ENCODE data around the gene NDUFA13. TPM values are rescaled to one million over a fixed set of nuclear protein-coding genes. Genes with fewer than 3 reads are reported as not detected.

NDUFA13 gene
- total RNA-seq, 1 experiment from 2014 or later = 489 TPM

GRCh38 chr19:19558636-19559035 lies 42.6 kb downstream of the NDUFA13 start:
- Histone ChIP-seq H3K4ac (ENCODE audit: low read depth, low read length) (no peak overlapping the region), H3K23ac (ENCODE audit: insufficient read length, low read depth, low read length) (no peak overlapping the region), H3T11ph (ENCODE audit: low read length) (no peak overlapping the region)

More at GRCh38 chr19:19558636-19559035, 42.6 kb downstream of the NDUFA13 start:
- H4K5ac ChIP-seq (ENCODE audit: insufficient read length, low read depth, low read length) = no peak overlapping the region
- H4K91ac ChIP-seq (ENCODE audit: insufficient read length, low read depth, low read length) = no peak overlapping the region
- H3K56ac ChIP-seq (ENCODE audit: insufficient read length, low read depth, low read length) = no peak overlapping the region
- H3K14ac ChIP-seq (ENCODE audit: insufficient read depth, low read length) = no peak overlapping the region
- WGBS (ENCODE audit: extremely low coverage, insufficient read length, low lambda C conversion rate) = no CpG with 5 or more reads among the region's 16 CpGs
- H3K18ac ChIP-seq (ENCODE audit: insufficient read length, low read depth, low read length) = no peak overlapping the region
- H2AFZ ChIP-seq (ENCODE audit: low read length) = no peak overlapping the region
- H2BK15ac ChIP-seq (ENCODE audit: low read depth, low read length) = no peak overlapping the region
- no peaks in the 10 kb centered on the region; the same call in 1 of the 2 replicates for H3K4me1 ChIP-seq (ENCODE audit: insufficient read depth, low read length)
- H3K9me3 ChIP-seq (ENCODE audit: control insufficient read depth, low read depth, low read length) = no peaks in the 10 kb centered on the region
- no peak overlapping the region for H2BK12ac ChIP-seq (ENCODE audit: insufficient read length, low read depth, low read length)
- no peak overlapping the region for H3K9ac ChIP-seq (ENCODE audit: extremely low read depth, insufficient read length, low read length)
- Mint-ChIP-seq H3K4me1 (peaks cover 5 to 9% of the 10 kb centered on the region in 2 experiments), H3K9me3 (no peaks in the 10 kb centered on the region), H3K27me3 (ENCODE audit: low read depth) (peaks cover 4% of the 10 kb centered on the region; the same call in 1 of the 2 replicates), H3K36me3 (ENCODE audit: insufficient read depth in 1 of 3, low read depth in 3 of 3) (no peaks in the 10 kb centered on the region), H3K27ac (no peak overlapping the region; a peak in 1 of 7 replicates), H3K4me3 (no peak overlapping the region)
- H3K27ac ChIP-seq (ENCODE audit: insufficient read length, low read depth, low read length) = no peak overlapping the region
- no peak for TF ChIP-seq CTCF (conservative IDR thresholded peaks at IDR 0.05)
- H3K79me1 ChIP-seq (ENCODE audit: insufficient read depth, low read depth, low read length, poor library complexity, severe bottlenecking) = no peaks in the 10 kb centered on the region
- no peak overlapping the region for H2BK5ac ChIP-seq (ENCODE audit: insufficient read length, low read length)
- no peaks in the 10 kb centered on the region for H4K20me1 ChIP-seq (ENCODE audit: control insufficient read depth, insufficient read depth, insufficient read length)
- no peak overlapping the region for H2AK5ac ChIP-seq (ENCODE audit: insufficient read length, low read length)
- H3K79me2 ChIP-seq (ENCODE audit: insufficient read depth, low read length) = no peaks in the 10 kb centered on the region
- H3K27me3 ChIP-seq (ENCODE audit: insufficient read depth, low read length) = no peaks in the 10 kb centered on the region
- no peaks in the 10 kb centered on the region for H3K23me2 ChIP-seq (ENCODE audit: insufficient read length, low read depth, low read length, poor library complexity, severe bottlenecking)
- no peak overlapping the region for H4K8ac ChIP-seq (replicated peaks; ENCODE audit: insufficient read length, low read depth, low read length)
- no peak for DNase-seq
- H2BK20ac ChIP-seq (ENCODE audit: low read depth, low read length, poor library complexity, severe bottlenecking) = no peak overlapping the region
- H2BK120ac ChIP-seq (ENCODE audit: low read depth, low read length, poor library complexity, severe bottlenecking) = no peak overlapping the region
- no peak overlapping the region for H3K4me2 ChIP-seq (ENCODE audit: insufficient read depth, insufficient read length, low read length)

All from H9 (cell line).